HCT116 (cell line): Measurements from ENCODE around the gene ZSWIM6. TPM values are rescaled to one million over a fixed set of nuclear protein-coding genes. Genes with fewer than 3 reads are reported as not detected.

Experiments
- ATAC-seq: fragments of 200-7000 bp; cut with Tn5 transposase; 2 replicates; pipeline ENCODE4 v1.9.1; 2020; ENCODE audit warnings: mild to moderate bottlenecking, moderate library complexity
- BruUV-seq: library from RNA; stranded (reverse); fragments of 400-500 nt; replicated peaks from 2 replicates; lab custom pipeline; 2021; lab: Mats Ljungman, UMichigan
- CTCF ChIA-PET: fragments of 300-600 bp; sonication (Branson Sonifier 250); formaldehyde crosslinking; loops from one replicate; lab custom pipeline; 2021; ENCODE audit warnings: antibody characterized with exemption; lab: Charles Lee
- POLR2A ChIA-PET: fragments of 300-600, 350-600 bp; sonication (Branson Sonifier 250); formaldehyde crosslinking; loops from one replicate; lab custom pipeline; 2021; ENCODE audit warnings: antibody characterized with exemption; lab: Charles Lee
- RAD21 ChIA-PET, 2 experiments: fragments of 300-600 bp; sonication (Branson Sonifier 250); formaldehyde crosslinking; loops; one replicate each; lab custom pipeline; 2023; ENCODE audit warnings: low total read pairs in 2 of 2; ENCODE audit not compliant: uncharacterized antibody in 2 of 2, unreplicated experiment in 2 of 2, low non-redundant PET in 1 of 2; lab: Charles Lee
- DNase-seq: peaks from one replicate; pipeline ENCODE4 v3.0.0-alpha.2; 2010; ENCODE audit warnings: low read depth, low spot score
- H2AFZ ChIP-seq: fragments of 200-600 bp; shearing (Covaris generic), sonication (generic); 2 replicates; pipeline ENCODE4 v1.6.1; 2017; ENCODE audit warnings: low read depth, mixed run types, mixed read lengths, antibody characterized with exemption, low read length; ENCODE audit not compliant: poor library complexity, severe bottlenecking
- H3K27ac ChIP-seq: 2 replicates; pipeline ENCODE4 v1.5.1; 2012; ENCODE audit warnings: low read depth, low read length
- H3K27me3 ChIP-seq: fragments of 200-600 bp; sonication (generic); 2 replicates; pipeline ENCODE4 v1.6.1; 2016; ENCODE audit warnings: mixed run types, low read length, mixed read lengths; ENCODE audit not compliant: insufficient read depth
- H3K36me3 ChIP-seq, 2 experiments: fragments of 200-500 bp in 1 of 2; fragments of 200-600 bp in 1 of 2; sonication (Bioruptor generic) in 1 of 2; sonication (generic) in 1 of 2; 2 replicates each; pipeline versions ENCODE4 v1.5.1 to v1.6.1; 2014 to 2016; ENCODE audit warnings: low read length in 2 of 2, inconsistent platforms in 1 of 2, mixed read lengths in 1 of 2, mixed run types in 1 of 2; ENCODE audit not compliant: insufficient read depth in 2 of 2, control insufficient read depth in 1 of 2
- H3K4me1 ChIP-seq, 2 experiments: fragments of 200-600 bp in 1 of 2; sonication (generic) in 1 of 2; 2 replicates each; pipeline versions ENCODE4 v1.5.1 to v1.6.1; 2012 to 2017; ENCODE audit warnings: low read length in 2 of 2, inconsistent platforms in 1 of 2, mild to moderate bottlenecking in 1 of 2, mixed read lengths in 1 of 2, mixed run types in 1 of 2, moderate library complexity in 1 of 2; ENCODE audit not compliant: insufficient read depth in 2 of 2, control insufficient read depth in 1 of 2
- H3K4me2 ChIP-seq: fragments of 200-600 bp; sonication (generic); 2 replicates; pipeline ENCODE4 v1.6.1; 2017; ENCODE audit warnings: mixed run types, low read length, mixed read lengths
- H3K4me3 ChIP-seq, 2 experiments: fragments of 200-600 bp in 1 of 2; sonication (generic) in 1 of 2; replicated peaks in 1 of 2; 2 replicates each; pipeline ENCODE4 v1.5.1; 2011 to 2016; ENCODE audit warnings: low read length in 2 of 2, control low read depth in 1 of 2, low read depth in 1 of 2, mild to moderate bottlenecking in 1 of 2, mixed read lengths in 1 of 2, mixed run types in 1 of 2
- H3K79me2 ChIP-seq: fragments of 200-600 bp; sonication (generic); 2 replicates; pipeline ENCODE4 v1.6.1; 2017; ENCODE audit warnings: mild to moderate bottlenecking, mixed run types, low read length, moderate library complexity, mixed read lengths; ENCODE audit not compliant: insufficient read depth
- H3K9ac ChIP-seq: fragments of 200-600 bp; sonication (generic); 2 replicates; pipeline ENCODE4 v1.6.1; 2016; ENCODE audit warnings: low read length, mixed read lengths
- H3K9me2 ChIP-seq: fragments of 200-600 bp; sonication (generic), shearing (Covaris generic); 2 replicates; pipeline ENCODE4 v1.6.1; 2017; ENCODE audit warnings: mixed run types, mild to moderate bottlenecking, moderate library complexity; ENCODE audit not compliant: insufficient read depth
- H3K9me3 ChIP-seq, 2 experiments: fragments of 200-500 bp in 1 of 2; fragments of 200-600 bp in 1 of 2; sonication (Bioruptor generic) in 1 of 2; sonication (generic) in 1 of 2; 2 replicates each; pipeline ENCODE4 v1.6.1; 2014 to 2017; ENCODE audit warnings: low read length in 2 of 2, mixed read lengths in 2 of 2, inconsistent platforms in 1 of 2, low read depth in 1 of 2, mild to moderate bottlenecking in 1 of 2, mixed run types in 1 of 2, moderate library complexity in 1 of 2; ENCODE audit not compliant: control insufficient read depth in 1 of 2, insufficient read depth in 1 of 2
- H4K20me1 ChIP-seq: fragments of 200-600 bp; sonication (generic), shearing (Covaris generic); 2 replicates; pipeline ENCODE4 v1.6.1; 2017; ENCODE audit warnings: mixed run types, mild to moderate bottlenecking, moderate library complexity; ENCODE audit not compliant: insufficient read depth
- CTCF ChIP-seq, 3 experiments: fragments of 200-600 bp in 1 of 3; sonication (generic) in 1 of 3; IDR thresholded peaks in 2 of 3; conservative IDR thresholded peaks in 1 of 3; 2 replicates each; pipeline ENCODE4 v1.5.1; 2012 to 2017; ENCODE audit warnings: low read depth in 2 of 3, low read length in 2 of 3, antibody characterized with exemption in 1 of 3, borderline replicate concordance in 1 of 3, control low read depth in 1 of 3, mild to moderate bottlenecking in 1 of 3, mixed read lengths in 1 of 3, mixed run types in 1 of 3, moderate library complexity in 1 of 3; ENCODE audit not compliant: insufficient read depth in 1 of 3
- EGR1 ChIP-seq: IDR thresholded peaks from 2 replicates; pipeline ENCODE4 v1.6.1; 2012; ENCODE audit warnings: low read depth
- EZH2 ChIP-seq: fragments of 200-600 bp; sonication (generic); IDR thresholded peaks from 2 replicates; pipeline ENCODE4 v1.6.1; 2017; ENCODE audit warnings: antibody characterized with exemption, mixed run types
- EZH2phosphoT487 ChIP-seq: fragments of 200-600 bp; IDR thresholded peaks from 2 replicates; pipeline ENCODE4 v1.6.1; 2018; ENCODE audit warnings: antibody characterized with exemption, borderline replicate concordance
- MAX ChIP-seq: IDR thresholded peaks from 2 replicates; pipeline ENCODE4 v1.6.1; 2012
- POLR2A ChIP-seq: IDR thresholded peaks from 2 replicates; pipeline ENCODE4 v1.7.0; 2011; ENCODE audit warnings: borderline replicate concordance; ENCODE audit not compliant: insufficient read depth, insufficient read length; ENCODE audit errors: extremely low read depth
- REST ChIP-seq: IDR thresholded peaks from 2 replicates; pipeline ENCODE4 v1.6.1; 2012; ENCODE audit warnings: low read depth
- SIN3A ChIP-seq: IDR thresholded peaks from 2 replicates; pipeline ENCODE4 v1.6.1; 2012; ENCODE audit warnings: low read depth
- SRF ChIP-seq: IDR thresholded peaks from 2 replicates; pipeline ENCODE4 v1.6.1; 2012; ENCODE audit warnings: low read depth
- TCF7L2 ChIP-seq: IDR thresholded peaks from 2 replicates; pipeline ENCODE4 v1.7.0; 2011; ENCODE audit warnings: borderline replicate concordance, inconsistent platforms; ENCODE audit not compliant: insufficient read depth, insufficient read length; ENCODE audit errors: extremely low read depth
- YY1 ChIP-seq: IDR thresholded peaks from 2 replicates; pipeline ENCODE4 v1.6.1; 2011; ENCODE audit warnings: low read length, low read depth, moderate library complexity, mild to moderate bottlenecking; ENCODE audit not compliant: insufficient replicate concordance; ENCODE audit errors: extremely low read depth
- ZBTB33 ChIP-seq: IDR thresholded peaks from 2 replicates; pipeline ENCODE4 v1.6.1; 2011; ENCODE audit warnings: mild to moderate bottlenecking, low read length, moderate library complexity; ENCODE audit not compliant: insufficient replicate concordance; ENCODE audit errors: extremely low read depth
- ZFX ChIP-seq: fragments of 450-650 bp; IDR thresholded peaks from 2 replicates; pipeline ENCODE4 v1.6.1; 2017
- intact Hi-C: fragments of 100-400 bp; cut with micrococcal nuclease; formaldehyde crosslinking; loops from 2 replicates; pipeline ENCODE4 v1.10.0; 2022
- total RNA-seq: library from RNA; stranded (reverse); gene quantifications from one replicate; pipeline ENCODE4 v1.2.1, GENCODE V29; 2021; ENCODE audit not compliant: unreplicated experiment

The ZSWIM6 gene
- total RNA-seq, 1 experiment from 2014 or later = 7.4 TPM

GRCh38 chr5:61349935-61350334, 17.9 kb downstream of the ZSWIM6 start:
- ATAC-seq (no peak), DNase-seq (no peak)
- ChIA-PET CTCF (no interaction called here), RAD21 (no interaction called here), POLR2A (no interaction called here)
- TF ChIP-seq SIN3A (no peak), POLR2A (no peak), TCF7L2 (no peak), MAX (no peak), EZH2 (no peak), EGR1 (no peak), SRF (no peak), YY1 (no peak), ZBTB33 (no peak), ZFX (no peak)
- Histone ChIP-seq H2AFZ (no peak overlapping the region), H4K20me1 (no peaks in the 10 kb centered on the region), H3K9me2 (no peaks in the 10 kb centered on the region), H3K9me3 (no peaks in the 10 kb centered on the region), H3K9ac (no peak overlapping the region), H3K4me3 (no peak overlapping the region), H3K79me2 (peaks cover 84% of the 10 kb centered on the region), H3K36me3 (no peaks in the 10 kb centered on the region), H3K27me3 (no peaks in the 10 kb centered on the region), H3K27ac (no peak overlapping the region), H3K4me1 (no peaks in the 10 kb centered on the region), H3K4me2 (no peak overlapping the region)
- intact Hi-C loops = no loop called here
- no TSS peak for BruUV-seq

- no peak for DNase-seq
- Histone ChIP-seq H3K4me2 (no peak overlapping the region), H3K4me1 (no peaks in the 10 kb centered on the region), H3K36me3 (no peaks in the 10 kb centered on the region), H4K20me1 (no peaks in the 10 kb centered on the region), H3K9me2 (no peaks in the 10 kb centered on the region), H3K4me3 (no peak overlapping the region), H3K27me3 (no peaks in the 10 kb centered on the region), H3K9ac (no peak overlapping the region), H3K27ac (no peak overlapping the region), H3K9me3 (no peaks in the 10 kb centered on the region; a peak in 1 of 4 replicates), H2AFZ (no peak overlapping the region), H3K79me2 (peaks cover 82% of the 10 kb centered on the region)
- no TSS peak for BruUV-seq
- no peak for ATAC-seq
- CTCF ChIA-PET = no interaction called here
- intact Hi-C loops = no loop called here
- RAD21 ChIA-PET = no interaction called here
- POLR2A ChIA-PET = no interaction called here
- TF ChIP-seq REST (no peak), ZFX (no peak), SRF (no peak), EZH2phosphoT487 (no peak), TCF7L2 (no peak), POLR2A (no peak), SIN3A (no peak), CTCF (IDR thresholded peaks at IDR 0.05 in 2 of 3, conservative IDR thresholded peaks at IDR 0.05 in 1 of 3; ENCODE audit: borderline replicate concordance in 1 of 3, insufficient read depth in 1 of 3, low read depth in 2 of 3, low read length in 2 of 3) (no peak)
These were observed 18.5 kb downstream of the ZSWIM6 start for GRCh38 chr5:61350535-61350934.
